HCT116 (cell line): ENCODE data around the gene TMPRSS9. TPM values are rescaled to one million over a fixed set of nuclear protein-coding genes. Genes with fewer than 3 reads are reported as not detected.

Source experiments
- ATAC-seq: fragments of 200-7000 bp; cut with Tn5 transposase; 2 replicates; pipeline ENCODE4 v1.9.1; 2020; ENCODE audit warnings: mild to moderate bottlenecking, moderate library complexity
- BruUV-seq: library from RNA; stranded (reverse); fragments of 400-500 nt; replicated peaks from 2 replicates; lab custom pipeline; 2021; lab: Mats Ljungman, UMichigan
- CTCF ChIA-PET: fragments of 300-600 bp; sonication (Branson Sonifier 250); formaldehyde crosslinking; loops from one replicate; lab custom pipeline; 2021; ENCODE audit warnings: antibody characterized with exemption; lab: Charles Lee
- POLR2A ChIA-PET: fragments of 300-600, 350-600 bp; sonication (Branson Sonifier 250); formaldehyde crosslinking; loops from one replicate; lab custom pipeline; 2021; ENCODE audit warnings: antibody characterized with exemption; lab: Charles Lee
- RAD21 ChIA-PET, 2 experiments: fragments of 300-600 bp; sonication (Branson Sonifier 250); formaldehyde crosslinking; loops; one replicate each; lab custom pipeline; 2023; ENCODE audit warnings: low total read pairs in 2 of 2; ENCODE audit not compliant: uncharacterized antibody in 2 of 2, unreplicated experiment in 2 of 2, low non-redundant PET in 1 of 2; lab: Charles Lee
- DNase-seq: peaks from one replicate; pipeline ENCODE4 v3.0.0-alpha.2; 2010; ENCODE audit warnings: low read depth, low spot score
- H2AFZ ChIP-seq: fragments of 200-600 bp; shearing (Covaris generic), sonication (generic); 2 replicates; pipeline ENCODE4 v1.6.1; 2017; ENCODE audit warnings: low read depth, mixed run types, mixed read lengths, antibody characterized with exemption, low read length; ENCODE audit not compliant: poor library complexity, severe bottlenecking
- H3K27ac ChIP-seq: 2 replicates; pipeline ENCODE4 v1.5.1; 2012; ENCODE audit warnings: low read depth, low read length
- H3K27me3 ChIP-seq: fragments of 200-600 bp; sonication (generic); 2 replicates; pipeline ENCODE4 v1.6.1; 2016; ENCODE audit warnings: mixed run types, low read length, mixed read lengths; ENCODE audit not compliant: insufficient read depth
- H3K36me3 ChIP-seq, 2 experiments: fragments of 200-500 bp in 1 of 2; fragments of 200-600 bp in 1 of 2; sonication (Bioruptor generic) in 1 of 2; sonication (generic) in 1 of 2; 2 replicates each; pipeline versions ENCODE4 v1.5.1 to v1.6.1; 2014 to 2016; ENCODE audit warnings: low read length in 2 of 2, inconsistent platforms in 1 of 2, mixed read lengths in 1 of 2, mixed run types in 1 of 2; ENCODE audit not compliant: insufficient read depth in 2 of 2, control insufficient read depth in 1 of 2
- H3K4me1 ChIP-seq, 2 experiments: fragments of 200-600 bp in 1 of 2; sonication (generic) in 1 of 2; 2 replicates each; pipeline versions ENCODE4 v1.5.1 to v1.6.1; 2012 to 2017; ENCODE audit warnings: low read length in 2 of 2, inconsistent platforms in 1 of 2, mild to moderate bottlenecking in 1 of 2, mixed read lengths in 1 of 2, mixed run types in 1 of 2, moderate library complexity in 1 of 2; ENCODE audit not compliant: insufficient read depth in 2 of 2, control insufficient read depth in 1 of 2
- H3K4me2 ChIP-seq: fragments of 200-600 bp; sonication (generic); 2 replicates; pipeline ENCODE4 v1.6.1; 2017; ENCODE audit warnings: mixed run types, low read length, mixed read lengths
- H3K4me3 ChIP-seq, 2 experiments: fragments of 200-600 bp in 1 of 2; sonication (generic) in 1 of 2; replicated peaks in 1 of 2; 2 replicates each; pipeline ENCODE4 v1.5.1; 2011 to 2016; ENCODE audit warnings: low read length in 2 of 2, control low read depth in 1 of 2, low read depth in 1 of 2, mild to moderate bottlenecking in 1 of 2, mixed read lengths in 1 of 2, mixed run types in 1 of 2
- H3K79me2 ChIP-seq: fragments of 200-600 bp; sonication (generic); 2 replicates; pipeline ENCODE4 v1.6.1; 2017; ENCODE audit warnings: mild to moderate bottlenecking, mixed run types, low read length, moderate library complexity, mixed read lengths; ENCODE audit not compliant: insufficient read depth
- H3K9ac ChIP-seq: fragments of 200-600 bp; sonication (generic); 2 replicates; pipeline ENCODE4 v1.6.1; 2016; ENCODE audit warnings: low read length, mixed read lengths
- H3K9me2 ChIP-seq: fragments of 200-600 bp; sonication (generic), shearing (Covaris generic); 2 replicates; pipeline ENCODE4 v1.6.1; 2017; ENCODE audit warnings: mixed run types, mild to moderate bottlenecking, moderate library complexity; ENCODE audit not compliant: insufficient read depth
- H3K9me3 ChIP-seq, 2 experiments: fragments of 200-500 bp in 1 of 2; fragments of 200-600 bp in 1 of 2; sonication (Bioruptor generic) in 1 of 2; sonication (generic) in 1 of 2; 2 replicates each; pipeline ENCODE4 v1.6.1; 2014 to 2017; ENCODE audit warnings: low read length in 2 of 2, mixed read lengths in 2 of 2, inconsistent platforms in 1 of 2, low read depth in 1 of 2, mild to moderate bottlenecking in 1 of 2, mixed run types in 1 of 2, moderate library complexity in 1 of 2; ENCODE audit not compliant: control insufficient read depth in 1 of 2, insufficient read depth in 1 of 2
- H4K20me1 ChIP-seq: fragments of 200-600 bp; sonication (generic), shearing (Covaris generic); 2 replicates; pipeline ENCODE4 v1.6.1; 2017; ENCODE audit warnings: mixed run types, mild to moderate bottlenecking, moderate library complexity; ENCODE audit not compliant: insufficient read depth
- EGR1 ChIP-seq: IDR thresholded peaks from 2 replicates; pipeline ENCODE4 v1.6.1; 2012; ENCODE audit warnings: low read depth
- POLR2A ChIP-seq: IDR thresholded peaks from 2 replicates; pipeline ENCODE4 v1.7.0; 2011; ENCODE audit warnings: borderline replicate concordance; ENCODE audit not compliant: insufficient read depth, insufficient read length; ENCODE audit errors: extremely low read depth
- POLR2AphosphoS5 ChIP-seq: IDR thresholded peaks from 2 replicates; pipeline ENCODE4 v1.6.1; 2011; ENCODE audit warnings: mild to moderate bottlenecking, low read depth, low read length, moderate library complexity
- SP1 ChIP-seq: IDR thresholded peaks from 2 replicates; pipeline ENCODE4 v1.6.1; 2012; ENCODE audit warnings: low read depth
- YY1 ChIP-seq: IDR thresholded peaks from 2 replicates; pipeline ENCODE4 v1.6.1; 2011; ENCODE audit warnings: low read length, low read depth, moderate library complexity, mild to moderate bottlenecking; ENCODE audit not compliant: insufficient replicate concordance; ENCODE audit errors: extremely low read depth
- ZFX ChIP-seq: fragments of 450-650 bp; IDR thresholded peaks from 2 replicates; pipeline ENCODE4 v1.6.1; 2017
- intact Hi-C: fragments of 100-400 bp; cut with micrococcal nuclease; formaldehyde crosslinking; loops from 2 replicates; pipeline ENCODE4 v1.10.0; 2022
- total RNA-seq: library from RNA; stranded (reverse); gene quantifications from one replicate; pipeline ENCODE4 v1.2.1, GENCODE V29; 2021; ENCODE audit not compliant: unreplicated experiment

TMPRSS9 gene
- total RNA-seq, 1 experiment from 2014 or later, result not detected

DNA sequence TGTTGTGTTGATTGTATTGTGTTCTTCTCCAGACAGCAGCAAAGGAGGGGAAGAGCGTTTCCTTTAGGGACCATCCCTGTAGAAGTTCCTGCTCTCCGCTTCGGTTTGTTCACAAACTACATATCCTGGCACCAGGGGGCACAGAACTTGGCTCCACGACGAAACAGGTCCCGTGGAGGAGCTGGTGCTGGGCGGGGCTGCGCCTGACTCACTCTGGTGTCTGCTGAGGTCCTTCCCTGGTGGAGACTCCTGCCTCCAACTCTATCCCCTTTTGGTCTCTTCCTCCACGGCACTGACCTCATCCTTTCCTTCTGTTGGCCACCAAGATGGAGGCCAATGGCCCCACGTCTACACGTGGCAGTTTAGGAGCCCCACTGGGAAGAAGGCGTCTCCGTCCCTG, 14.7 kb downstream of the TMPRSS9 start:
- no peak overlapping the region for H3K9ac ChIP-seq
- intact Hi-C loops, result no loop called here
- H4K20me1 ChIP-seq, result no peaks in the 10 kb centered on the region
- H2AFZ ChIP-seq, result no peak overlapping the region
- no TSS peak for BruUV-seq
- peak overlapping the region; percentile 32 for H3K4me2 ChIP-seq
- H3K9me3 ChIP-seq, result peaks cover 0 to 4% of the 10 kb centered on the region in 2 experiments; a peak in 2 of 4 replicates
- CTCF ChIA-PET, result no interaction called here
- H3K27me3 ChIP-seq, result no peaks in the 10 kb centered on the region
- RAD21 ChIA-PET, result no interaction called here
- POLR2A ChIA-PET, result no interaction called here
- H3K9me2 ChIP-seq, result no peaks in the 10 kb centered on the region
- H3K36me3 ChIP-seq, result no peaks in the 10 kb centered on the region
- no peak overlapping the region for H3K4me3 ChIP-seq
- H3K27ac ChIP-seq, result no peak overlapping the region
- no peaks in the 10 kb centered on the region for H3K79me2 ChIP-seq
- H3K4me1 ChIP-seq, result peaks cover 4 to 23% of the 10 kb centered on the region in 2 experiments; a peak in 3 of 4 replicates
- DNase-seq, result no peak
- TF ChIP-seq POLR2AphosphoS5 (no peak), EGR1 (no peak), POLR2A (no peak), YY1 (no peak)
- TF ChIP-seq, all 23 proteins: peak for 0
- ATAC-seq, result peak; percentile 64

DNA sequence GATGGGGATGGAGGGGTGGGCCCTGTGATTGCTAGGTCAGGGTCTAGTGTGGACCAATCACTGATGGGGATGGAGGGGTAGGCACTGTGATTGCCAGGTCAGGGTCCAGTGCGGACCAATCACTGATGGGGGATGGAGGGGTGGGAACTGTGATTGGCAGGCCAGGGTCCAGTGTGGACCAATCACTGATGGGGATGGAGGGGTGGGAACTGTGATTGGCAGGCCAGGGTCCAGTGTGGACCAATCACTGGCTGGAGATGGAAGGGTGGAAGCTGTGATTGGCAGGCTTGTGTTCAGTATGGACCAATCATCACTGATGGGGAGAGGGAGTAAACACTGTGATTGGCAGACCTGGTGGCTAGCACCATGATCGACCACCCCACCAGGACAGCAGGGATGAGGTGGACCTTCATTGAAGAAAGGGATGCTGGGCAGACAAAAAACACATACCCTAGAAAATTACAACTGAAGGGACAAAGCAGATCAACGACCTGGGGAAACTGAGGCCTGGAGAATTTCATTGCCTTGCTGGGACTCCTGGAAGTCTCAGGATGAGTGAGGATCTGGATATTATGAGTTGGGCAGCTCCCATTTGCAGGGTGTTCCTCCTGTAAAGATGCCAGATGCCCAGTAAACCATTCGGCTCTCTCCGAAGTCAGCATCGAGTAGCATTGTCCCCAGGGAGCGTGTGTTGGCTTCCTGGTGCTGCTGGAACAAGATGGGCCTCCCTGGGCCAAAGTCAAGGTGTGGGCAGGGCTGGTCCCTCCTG, 15.5 kb downstream of the TMPRSS9 start:
- TF ChIP-seq ZFX (no peak), SP1 (peak; percentile 16; the same call in 1 of the 2 replicates)
- Histone ChIP-seq H3K4me2 (peak overlapping the region; percentile 32; the same call in 1 of the 2 replicates), H3K4me3 (no peak overlapping the region), H3K79me2 (no peaks in the 10 kb centered on the region), H2AFZ (no peak overlapping the region), H3K27me3 (no peaks in the 10 kb centered on the region), H3K9ac (no peak overlapping the region), H3K36me3 (no peaks in the 10 kb centered on the region), H3K4me1 (peaks cover 4 to 23% of the 10 kb centered on the region in 2 experiments; a peak in 3 of 4 replicates), H3K27ac (no peak overlapping the region), H4K20me1 (no peaks in the 10 kb centered on the region), H3K9me3 (peaks cover under 1 to 5% of the 10 kb centered on the region in 2 experiments; a peak in 2 of 4 replicates), H3K9me2 (no peaks in the 10 kb centered on the region)
- intact Hi-C loops, result no loop called here
- RAD21 ChIA-PET, result no interaction called here
- CTCF ChIA-PET, result no interaction called here
- BruUV-seq, result no TSS peak
- peak; percentile 72 for ATAC-seq
- DNase-seq, result no peak
- POLR2A ChIA-PET, result no interaction called here
